ENCODE results near the gene DNAJB6.

DNA sequence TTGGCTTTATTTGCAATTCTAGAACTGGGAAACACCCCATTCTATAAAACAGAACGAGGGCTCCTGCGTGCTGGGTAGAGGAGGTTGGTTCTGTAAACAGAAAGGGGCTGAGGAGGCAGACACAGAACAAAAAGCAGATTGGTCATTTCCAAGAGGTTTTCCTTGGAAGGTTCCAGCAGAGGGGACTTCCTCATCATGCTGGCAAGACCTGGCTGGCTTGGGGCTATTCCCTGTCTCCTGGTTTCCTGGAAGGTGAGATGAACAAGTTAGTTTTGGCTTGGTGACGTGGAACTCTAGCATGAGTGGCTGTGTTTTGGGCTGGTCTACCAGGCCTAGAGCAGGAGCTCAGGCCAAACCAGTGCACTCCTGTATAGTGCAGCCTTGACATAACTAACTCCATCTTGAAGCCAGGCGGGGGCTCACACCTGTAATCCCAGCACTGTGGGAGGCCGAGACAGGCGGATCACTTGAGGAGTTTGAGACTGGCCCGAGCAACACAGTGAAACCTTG lies 26.1 kb upstream of the DNAJB6 start:
- TF ChIP-seq, protein P1, sequence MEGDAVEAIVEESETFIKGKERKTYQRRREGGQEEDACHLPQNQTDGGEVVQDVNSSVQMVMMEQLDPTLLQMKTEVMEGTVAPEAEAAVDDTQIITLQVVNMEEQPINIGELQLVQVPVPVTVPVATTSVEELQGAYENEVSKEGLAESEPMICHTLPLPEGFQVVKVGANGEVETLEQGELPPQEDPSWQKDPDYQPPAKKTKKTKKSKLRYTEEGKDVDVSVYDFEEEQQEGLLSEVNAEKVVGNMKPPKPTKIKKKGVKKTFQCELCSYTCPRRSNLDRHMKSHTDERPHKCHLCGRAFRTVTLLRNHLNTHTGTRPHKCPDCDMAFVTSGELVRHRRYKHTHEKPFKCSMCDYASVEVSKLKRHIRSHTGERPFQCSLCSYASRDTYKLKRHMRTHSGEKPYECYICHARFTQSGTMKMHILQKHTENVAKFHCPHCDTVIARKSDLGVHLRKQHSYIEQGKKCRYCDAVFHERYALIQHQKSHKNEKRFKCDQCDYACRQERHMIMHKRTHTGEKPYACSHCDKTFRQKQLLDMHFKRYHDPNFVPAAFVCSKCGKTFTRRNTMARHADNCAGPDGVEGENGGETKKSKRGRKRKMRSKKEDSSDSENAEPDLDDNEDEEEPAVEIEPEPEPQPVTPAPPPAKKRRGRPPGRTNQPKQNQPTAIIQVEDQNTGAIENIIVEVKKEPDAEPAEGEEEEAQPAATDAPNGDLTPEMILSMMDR (IDR thresholded peaks at IDR 0.05) = no peak
- no peak for TF ChIP-seq POLR2A (IDR thresholded peaks at IDR 0.05)
